ENCODE measurements around the gene SLC44A1.

DNA sequence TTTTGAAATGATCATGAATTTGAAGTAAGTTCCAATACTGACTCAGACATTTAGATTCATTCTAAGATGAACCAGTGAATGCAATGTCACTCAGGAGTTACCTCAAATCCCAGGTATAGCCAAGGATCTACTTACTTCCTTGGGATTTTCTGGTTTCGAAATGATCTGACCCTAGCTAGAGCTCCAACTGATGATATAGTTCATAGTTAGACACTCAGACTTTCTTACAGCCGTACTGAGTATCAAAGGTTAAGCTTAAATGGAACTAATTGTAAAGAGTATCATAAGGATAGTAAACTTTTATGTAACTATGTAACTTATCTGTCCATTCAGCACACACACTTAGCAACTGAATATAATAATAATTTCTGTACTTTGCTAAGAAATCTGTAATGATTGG lies 119.4 kb downstream of the SLC44A1 start:
- TF ChIP-seq, protein P1, sequence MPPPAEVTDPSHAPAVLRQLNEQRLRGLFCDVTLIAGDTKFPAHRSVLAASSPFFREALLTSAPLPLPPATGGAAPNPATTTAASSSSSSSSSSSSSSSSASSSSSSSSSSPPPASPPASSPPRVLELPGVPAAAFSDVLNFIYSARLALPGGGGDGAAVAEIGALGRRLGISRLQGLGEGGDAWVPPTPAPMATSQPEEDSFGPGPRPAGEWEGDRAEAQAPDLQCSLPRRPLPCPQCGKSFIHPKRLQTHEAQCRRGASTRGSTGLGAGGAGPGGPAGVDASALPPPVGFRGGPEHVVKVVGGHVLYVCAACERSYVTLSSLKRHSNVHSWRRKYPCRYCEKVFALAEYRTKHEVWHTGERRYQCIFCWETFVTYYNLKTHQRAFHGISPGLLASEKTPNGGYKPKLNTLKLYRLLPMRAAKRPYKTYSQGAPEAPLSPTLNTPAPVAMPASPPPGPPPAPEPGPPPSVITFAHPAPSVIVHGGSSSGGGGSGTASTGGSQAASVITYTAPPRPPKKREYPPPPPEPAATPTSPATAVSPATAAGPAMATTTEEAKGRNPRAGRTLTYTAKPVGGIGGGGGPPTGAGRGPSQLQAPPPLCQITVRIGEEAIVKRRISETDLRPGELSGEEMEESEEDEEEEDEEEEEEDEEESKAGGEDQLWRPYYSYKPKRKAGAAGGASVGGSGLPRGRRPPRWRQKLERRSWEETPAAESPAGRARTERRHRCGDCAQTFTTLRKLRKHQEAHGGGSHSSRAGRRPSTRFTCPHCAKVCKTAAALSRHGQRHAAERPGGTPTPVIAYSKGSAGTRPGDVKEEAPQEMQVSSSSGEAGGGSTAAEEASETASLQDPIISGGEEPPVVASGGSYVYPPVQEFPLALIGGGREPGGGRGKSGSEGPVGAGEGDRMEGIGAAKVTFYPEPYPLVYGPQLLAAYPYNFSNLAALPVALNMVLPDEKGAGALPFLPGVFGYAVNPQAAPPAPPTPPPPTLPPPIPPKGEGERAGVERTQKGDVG (CRISPR knock-in tag; IDR thresholded peaks at IDR 0.05) = no peak
- TF ChIP-seq CREM (IDR thresholded peaks at IDR 0.05; ENCODE audit: low read depth) (no peak), ZBTB33 (IDR thresholded peaks at IDR 0.05) (no peak), EGR1 (IDR thresholded peaks at IDR 0.05; ENCODE audit: borderline replicate concordance in 1 of 2, low read depth in 2 of 2, low read length in 2 of 2) (no peak), MYC (IDR thresholded peaks at IDR 0.05; ENCODE audit: insufficient read depth, insufficient read length, insufficient replicate concordance, low read length, severe bottlenecking) (no peak), FOXM1 (IDR thresholded peaks at IDR 0.05; ENCODE audit: low read depth, low read length) (no peak), PAX5 (IDR thresholded peaks at IDR 0.05; ENCODE audit: borderline replicate concordance, low read depth, low read length) (no peak), HDAC6 (IDR thresholded peaks at IDR 0.05; ENCODE audit: unreplicated experiment) (no peak)
- TF ChIP-seq, protein P2, sequence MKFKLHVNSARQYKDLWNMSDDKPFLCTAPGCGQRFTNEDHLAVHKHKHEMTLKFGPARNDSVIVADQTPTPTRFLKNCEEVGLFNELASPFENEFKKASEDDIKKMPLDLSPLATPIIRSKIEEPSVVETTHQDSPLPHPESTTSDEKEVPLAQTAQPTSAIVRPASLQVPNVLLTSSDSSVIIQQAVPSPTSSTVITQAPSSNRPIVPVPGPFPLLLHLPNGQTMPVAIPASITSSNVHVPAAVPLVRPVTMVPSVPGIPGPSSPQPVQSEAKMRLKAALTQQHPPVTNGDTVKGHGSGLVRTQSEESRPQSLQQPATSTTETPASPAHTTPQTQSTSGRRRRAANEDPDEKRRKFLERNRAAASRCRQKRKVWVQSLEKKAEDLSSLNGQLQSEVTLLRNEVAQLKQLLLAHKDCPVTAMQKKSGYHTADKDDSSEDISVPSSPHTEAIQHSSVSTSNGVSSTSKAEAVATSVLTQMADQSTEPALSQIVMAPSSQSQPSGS (IDR thresholded peaks at IDR 0.05; ENCODE audit: low read length) = no peak

Measured in GM12878 (cell line).